Endothelial cell of umbilical vein (primary cell): ENCODE results near the gene CTDSPL. TPM values are rescaled to one million over a fixed set of nuclear protein-coding genes. Genes with fewer than 3 reads are reported as not detected.
A peak's percentile ranks its signal among the peaks of the same experiment; 100 is the strongest.

Source experiments
- BruUV-seq: library from RNA; stranded (reverse); fragments of 400-500 nt; replicated peaks from 2 replicates; lab custom pipeline; 2021; lab: Mats Ljungman, UMichigan
- CTCF ChIA-PET: fragments of 300-600, 350-600 bp; sonication (Branson Sonifier 250); formaldehyde crosslinking; loops from one replicate; lab custom pipeline; 2021; ENCODE audit warnings: antibody characterized with exemption, inconsistent platforms; lab: Charles Lee
- POLR2A ChIA-PET: fragments of 300-600, 350-600 bp; sonication (Branson Sonifier 250); formaldehyde crosslinking; loops from one replicate; lab custom pipeline; 2021; ENCODE audit warnings: antibody characterized with exemption, inconsistent platforms; lab: Charles Lee
- DNase-seq: peaks from one replicate; pipeline ENCODE4 v3.0.0-alpha.2; 2011; ENCODE audit warnings: low read depth, low spot score
- FAIRE-seq: peaks from 2 replicates; lab custom pipeline; 2011; peaks lifted over from hg19 to GRCh38; lab: Jason Lieb, UNC
- H2AFZ ChIP-seq: 2 replicates; pipeline ENCODE4 v1.6.0; 2012; ENCODE audit warnings: low read depth, low read length, control low read depth, inconsistent platforms
- H3K27ac ChIP-seq: 2 replicates; pipeline ENCODE4 v1.5.1; 2011; ENCODE audit warnings: low read depth, mild to moderate bottlenecking, control low read depth, low read length, moderate library complexity; ENCODE audit not compliant: insufficient read depth
- H3K27me3 ChIP-seq, 2 experiments: 2 replicates each; pipeline versions ENCODE4 v1.6.0 to v1.6.1; 2011; ENCODE audit warnings: low read length in 2 of 2, mixed read lengths in 1 of 2; ENCODE audit not compliant: control insufficient read depth in 2 of 2, insufficient read depth in 2 of 2
- H3K36me3 ChIP-seq, 2 experiments: 2 replicates in 1 of 2; 3 replicates in 1 of 2; pipeline ENCODE4 v1.5.1; 2011; ENCODE audit warnings: low read length in 2 of 2, mild to moderate bottlenecking in 1 of 2, moderate library complexity in 1 of 2; ENCODE audit not compliant: control insufficient read depth in 2 of 2, insufficient read depth in 2 of 2; ENCODE audit errors: extremely low read depth in 1 of 2
- H3K4me1 ChIP-seq: 3 replicates; pipeline ENCODE4 v1.5.1; 2011; ENCODE audit warnings: mild to moderate bottlenecking, low read length; ENCODE audit not compliant: control insufficient read depth, insufficient read depth; ENCODE audit errors: extremely low read depth
- H3K4me2 ChIP-seq: 2 replicates; pipeline ENCODE4 v1.6.1; 2011; ENCODE audit warnings: low read length, control low read depth, mixed read lengths; ENCODE audit not compliant: insufficient read depth
- H3K4me3 ChIP-seq, 3 experiments: fragments of 200-600 bp in 1 of 3; sonication (generic), shearing (Covaris generic) in 1 of 3; replicated peaks in 1 of 3; 2 replicates each; pipeline ENCODE4 v1.5.1; 2011 to 2016; ENCODE audit warnings: control low read depth in 3 of 3, low read length in 3 of 3, mild to moderate bottlenecking in 2 of 3, inconsistent platforms in 1 of 3, low read depth in 1 of 3, moderate library complexity in 1 of 3; ENCODE audit not compliant: insufficient read depth in 1 of 3
- H3K79me2 ChIP-seq: 2 replicates; pipeline ENCODE4 v1.6.0; 2012; ENCODE audit warnings: low read length, inconsistent platforms; ENCODE audit not compliant: control insufficient read depth, insufficient read depth
- H3K9ac ChIP-seq: replicated peaks from 2 replicates; pipeline ENCODE3; 2011; ENCODE audit warnings: low read length, control low read depth; ENCODE audit not compliant: insufficient read depth; ENCODE audit errors: extremely low read depth
- H3K9me1 ChIP-seq: replicated peaks from 3 replicates; pipeline ENCODE4 v1.6.0; 2011; ENCODE audit warnings: mild to moderate bottlenecking, low read length; ENCODE audit not compliant: control insufficient read depth, insufficient read depth; ENCODE audit errors: extremely low read depth
- H3K9me3 ChIP-seq: replicated peaks from 2 replicates; pipeline ENCODE4 v1.5.1; 2012; ENCODE audit warnings: low read length, inconsistent platforms; ENCODE audit not compliant: control insufficient read depth, insufficient read depth
- H4K20me1 ChIP-seq: replicated peaks from 2 replicates; pipeline ENCODE3; 2011; ENCODE audit warnings: mild to moderate bottlenecking, low read length; ENCODE audit not compliant: control insufficient read depth, insufficient read depth; ENCODE audit errors: extremely low read depth
- EZH2 ChIP-seq: IDR thresholded peaks from 2 replicates; pipeline ENCODE4 v1.6.1; 2012; ENCODE audit warnings: borderline replicate concordance, low read depth, mild to moderate bottlenecking, moderate library complexity, low read length, inconsistent platforms; ENCODE audit not compliant: severe bottlenecking
- FOS ChIP-seq: IDR thresholded peaks from 2 replicates; pipeline ENCODE4 v1.6.1; 2011; ENCODE audit warnings: mild to moderate bottlenecking, low read length, moderate library complexity, borderline replicate concordance; ENCODE audit not compliant: insufficient read depth
- GATA2 ChIP-seq: IDR thresholded peaks from 2 replicates; pipeline ENCODE4 v1.7.0; 2011; ENCODE audit warnings: low read depth, mild to moderate bottlenecking, moderate library complexity, mixed read lengths, low read length; ENCODE audit not compliant: insufficient read length, insufficient read depth
- JUN ChIP-seq: IDR thresholded peaks from 2 replicates; pipeline ENCODE4 v1.6.1; 2011; ENCODE audit warnings: borderline replicate concordance, low read depth; ENCODE audit not compliant: insufficient read length, insufficient read depth
- MYC ChIP-seq: IDR thresholded peaks from one replicate; pipeline ENCODE4 v1.6.1; 2011; ENCODE audit warnings: mild to moderate bottlenecking, low read depth, low read length
- POLR2A ChIP-seq: IDR thresholded peaks from 2 replicates; pipeline ENCODE4 v1.6.1; 2012; ENCODE audit warnings: low read depth, mild to moderate bottlenecking, control low read depth, low read length
- POLR2AphosphoS5 ChIP-seq: IDR thresholded peaks from 2 replicates; pipeline ENCODE4 v1.6.1; 2012; ENCODE audit warnings: low read depth, mild to moderate bottlenecking, control low read depth, low read length, moderate library complexity; ENCODE audit not compliant: insufficient read depth
- dilution Hi-C: fragments of 300-500 bp; cut with MboI; formaldehyde crosslinking; loops from one replicate; pipeline ENCODE4 v1.15.0; 2019; ENCODE audit warnings: low sequenced_read_pairs; ENCODE audit not compliant: extremely low pct_ligation_motif_present
- intact Hi-C: fragments of 100-400 bp; cut with micrococcal nuclease; formaldehyde crosslinking; loops from one replicate; pipeline ENCODE4 v1.10.0; 2022
- polyA plus RNA-seq, 4 experiments: library from polyadenylated mRNA; depleted of rRNA in 3 of 4; stranded (reverse) in 3 of 4; unstranded in 1 of 4; fragments of >200 nt; gene quantifications; 2 replicates each; pipeline versions ENCODE4 v1.2.1 to v1.2.3, GENCODE V29; 2011 to 2012; ENCODE audit warnings: missing spikeins in 1 of 4
- total RNA-seq: library from RNA; stranded (reverse); gene quantifications from 2 replicates; pipeline ENCODE4 v1.2.3, GENCODE V29; 2021
- TF ChIP-seq, protein P1 (sequence below): IDR thresholded peaks from 2 replicates; pipeline ENCODE4 v1.6.1; 2011; ENCODE audit not compliant: insufficient read depth, insufficient read length
- TF ChIP-seq, protein P2 (sequence below), 2 donors: IDR thresholded peaks; 1 replicate in 1 of 2; 2 replicates in 1 of 2; pipeline ENCODE4 v1.5.1; 2011; ENCODE audit warnings: low read length in 2 of 2, mild to moderate bottlenecking in 2 of 2, moderate library complexity in 2 of 2, control low read depth in 1 of 2, inconsistent platforms in 1 of 2, low read depth in 1 of 2; ENCODE audit not compliant: insufficient read depth in 1 of 2; ENCODE audit errors: extremely low read depth in 1 of 2

The CTDSPL gene
- total and polyA plus RNA-seq, 2 donors (not counting 3 experiments of a cell fraction or from before 2014, with no cell fraction given) = 30.1 to 43.2 TPM

DNA sequence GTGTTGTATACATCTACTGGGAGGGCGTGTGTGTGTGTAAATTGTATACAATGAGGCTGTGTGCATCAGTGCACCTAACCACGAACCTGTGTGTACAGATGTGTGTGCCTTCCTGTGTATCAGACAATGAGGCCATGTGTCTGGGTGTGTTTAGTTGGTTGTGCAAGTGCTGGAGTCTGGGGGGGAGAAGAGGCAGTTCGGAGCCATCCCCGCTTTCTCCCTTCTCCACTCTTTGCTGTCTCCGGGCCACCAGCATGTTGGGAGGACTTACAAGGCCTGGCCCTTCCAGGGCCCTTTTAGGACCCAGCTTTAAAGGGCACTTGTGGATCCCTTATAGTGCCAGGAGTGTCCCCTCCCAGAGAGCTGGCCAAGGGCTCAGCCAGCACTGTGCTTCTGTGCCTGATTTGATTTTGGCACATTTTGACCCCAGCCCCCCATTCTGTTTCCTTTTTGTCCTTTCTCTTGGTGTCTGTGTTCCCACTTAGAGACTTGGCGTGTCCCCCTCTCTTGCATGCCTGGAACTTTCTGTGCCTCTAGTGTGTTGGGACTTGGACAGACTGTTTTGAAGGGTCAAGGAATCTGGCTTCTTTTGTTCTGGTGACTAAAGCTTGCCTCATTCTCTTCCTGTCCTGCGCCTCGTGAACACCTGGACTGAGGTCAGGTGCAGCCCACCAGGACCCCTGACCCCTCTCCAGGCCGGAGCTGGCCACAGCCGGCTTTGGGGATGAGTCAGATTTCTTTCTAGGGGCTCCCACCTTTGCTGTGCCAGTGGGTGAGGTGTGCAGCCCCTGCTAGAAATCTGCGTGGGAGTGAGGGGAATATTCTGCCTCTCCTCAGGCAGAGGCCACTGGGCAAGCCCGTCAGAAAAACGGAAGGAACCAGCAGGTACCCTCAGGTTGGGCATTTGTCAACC is 1.5 kb downstream of the CTDSPL start:
- BruUV-seq = TSS peak; percentile 12
- intact Hi-C loops = no loop called here
- peaks cover 19% of the 10 kb centered on the region for H3K4me1 ChIP-seq
- dilution Hi-C loops = no loop called here
- H3K36me3 ChIP-seq = no peaks in the 10 kb centered on the region
- peak; percentile 24 for DNase-seq
- no peaks in the 10 kb centered on the region for H3K9me1 ChIP-seq
- H2AFZ ChIP-seq = no peak overlapping the region
- H3K9ac ChIP-seq = no peak overlapping the region
- ChIA-PET POLR2A (no interaction called here), CTCF (interaction anchor here (0.7 to 2.1 kb wide), 6 partner anchors 7 to 134 kb away, joined by 3 to 20 read pairs (median 5); no protein-coding TSS in a partner anchor)
- H3K27me3 ChIP-seq = no peaks in the 10 kb centered on the region
- H3K4me2 ChIP-seq = peak overlapping the region; percentile 52
- TF ChIP-seq POLR2A = no peak
- peak; percentile 25 for TF ChIP-seq FOS
- no peaks in the 10 kb centered on the region for H4K20me1 ChIP-seq
- H3K9me3 ChIP-seq = no peaks in the 10 kb centered on the region
- peak; percentile 66 for FAIRE-seq
- H3K79me2 ChIP-seq = no peaks in the 10 kb centered on the region
- peak overlapping the region in 2 of 3 experiments; percentile 31 to 43 for H3K4me3 ChIP-seq
- no peak overlapping the region for H3K27ac ChIP-seq

DNA sequence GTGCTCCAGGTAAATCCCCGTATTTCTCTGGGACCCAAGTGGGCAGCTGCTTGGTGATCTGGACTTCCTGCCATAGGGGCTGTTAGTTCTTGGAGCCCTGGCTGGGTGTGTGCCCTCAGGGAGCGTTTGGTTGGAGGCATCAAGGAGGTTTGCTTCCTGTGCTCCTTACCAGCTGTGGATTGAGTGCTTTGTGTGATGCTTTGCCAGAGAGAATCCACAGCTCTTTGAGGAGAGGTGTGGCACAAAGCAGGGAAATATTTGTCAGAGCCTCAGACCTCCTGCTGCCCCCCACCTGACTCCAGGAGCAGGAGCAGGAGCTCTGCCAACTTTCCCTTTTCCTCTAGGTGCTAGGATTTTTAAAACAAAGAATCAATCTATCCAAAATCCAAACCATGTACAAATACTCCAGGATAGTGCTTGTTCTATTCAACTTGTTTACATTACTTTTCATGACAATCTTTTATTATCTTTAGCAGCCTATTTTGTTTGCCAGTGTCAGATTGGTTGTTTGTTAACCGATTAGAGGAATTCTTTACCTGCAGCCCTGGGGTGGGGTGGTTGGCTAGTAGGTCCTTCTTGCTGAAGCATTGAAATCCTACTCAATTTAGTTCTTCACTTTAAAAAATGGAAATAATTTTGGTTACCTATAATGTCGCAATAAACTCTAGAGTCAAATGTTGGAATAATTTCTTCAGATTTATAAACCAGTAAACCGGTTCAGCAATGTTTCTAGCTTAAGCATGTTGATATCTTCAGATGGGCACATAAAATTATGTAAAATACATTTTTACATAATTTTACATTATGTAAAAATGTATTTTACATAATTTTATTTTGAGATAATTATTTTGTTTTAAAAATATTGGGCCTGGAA is 2.5 kb downstream of the CTDSPL start:
- FAIRE-seq (no peak), DNase-seq (no peak)
- no peaks in the 10 kb centered on the region for H3K9me1 ChIP-seq
- H3K36me3 ChIP-seq = no peaks in the 10 kb centered on the region
- H3K27me3 ChIP-seq = no peaks in the 10 kb centered on the region
- no TSS peak for BruUV-seq
- ChIA-PET CTCF (interaction anchor here (0.7 to 2.1 kb wide), 6 partner anchors 8 to 133 kb away, joined by 3 to 20 read pairs (median 5); no protein-coding TSS in a partner anchor), POLR2A (no interaction called here)
- no peak overlapping the region for H3K27ac ChIP-seq
- H3K4me1 ChIP-seq = peaks cover 19% of the 10 kb centered on the region
- no peaks in the 10 kb centered on the region for H3K9me3 ChIP-seq
- H3K4me3 ChIP-seq = no peak overlapping the region
- intact Hi-C loops = no loop called here
- dilution Hi-C loops = no loop called here
- H3K4me2 ChIP-seq = no peak overlapping the region
- no peaks in the 10 kb centered on the region for H3K79me2 ChIP-seq
- H3K9ac ChIP-seq = no peak overlapping the region
- TF ChIP-seq MYC (no peak), EZH2 (no peak), FOS (no peak), POLR2A (no peak), JUN (no peak), GATA2 (no peak), POLR2AphosphoS5 (no peak)
- TF ChIP-seq, protein P1, sequence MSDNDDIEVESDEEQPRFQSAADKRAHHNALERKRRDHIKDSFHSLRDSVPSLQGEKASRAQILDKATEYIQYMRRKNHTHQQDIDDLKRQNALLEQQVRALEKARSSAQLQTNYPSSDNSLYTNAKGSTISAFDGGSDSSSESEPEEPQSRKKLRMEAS = no peak
- TF ChIP-seq, protein P2, sequence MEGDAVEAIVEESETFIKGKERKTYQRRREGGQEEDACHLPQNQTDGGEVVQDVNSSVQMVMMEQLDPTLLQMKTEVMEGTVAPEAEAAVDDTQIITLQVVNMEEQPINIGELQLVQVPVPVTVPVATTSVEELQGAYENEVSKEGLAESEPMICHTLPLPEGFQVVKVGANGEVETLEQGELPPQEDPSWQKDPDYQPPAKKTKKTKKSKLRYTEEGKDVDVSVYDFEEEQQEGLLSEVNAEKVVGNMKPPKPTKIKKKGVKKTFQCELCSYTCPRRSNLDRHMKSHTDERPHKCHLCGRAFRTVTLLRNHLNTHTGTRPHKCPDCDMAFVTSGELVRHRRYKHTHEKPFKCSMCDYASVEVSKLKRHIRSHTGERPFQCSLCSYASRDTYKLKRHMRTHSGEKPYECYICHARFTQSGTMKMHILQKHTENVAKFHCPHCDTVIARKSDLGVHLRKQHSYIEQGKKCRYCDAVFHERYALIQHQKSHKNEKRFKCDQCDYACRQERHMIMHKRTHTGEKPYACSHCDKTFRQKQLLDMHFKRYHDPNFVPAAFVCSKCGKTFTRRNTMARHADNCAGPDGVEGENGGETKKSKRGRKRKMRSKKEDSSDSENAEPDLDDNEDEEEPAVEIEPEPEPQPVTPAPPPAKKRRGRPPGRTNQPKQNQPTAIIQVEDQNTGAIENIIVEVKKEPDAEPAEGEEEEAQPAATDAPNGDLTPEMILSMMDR (IDR thresholded peaks at IDR 0.05; ENCODE audit: extremely low read depth in 1 of 2, insufficient read depth in 1 of 2, low read depth in 1 of 2, low read length in 2 of 2) = no peak
- no peak overlapping the region for H2AFZ ChIP-seq
- no peaks in the 10 kb centered on the region for H4K20me1 ChIP-seq
